HL-60 (cell line): Measurements from ENCODE around the gene RRP15.

ENCODE experiments used
- DNase-seq, 2 experiments: peaks; one replicate each; pipeline ENCODE4 v3.0.0-alpha.2; 2010 to 2020; ENCODE audit warnings: low read depth in 1 of 2, low spot score in 1 of 2
- H3K27ac ChIP-seq: fragments of 250-450 bp; sonication (Bioruptor Pico); replicated peaks from 2 replicates; pipeline ENCODE4 v1.5.1; 2020; ENCODE audit warnings: mild to moderate bottlenecking, moderate library complexity
- H3K27me3 ChIP-seq: fragments of 250-450 bp; sonication (Bioruptor Pico); 2 replicates; pipeline ENCODE4 v1.5.1; 2021; ENCODE audit warnings: mild to moderate bottlenecking, moderate library complexity; ENCODE audit not compliant: insufficient read depth, poor library complexity, severe bottlenecking
- H3K4me3 ChIP-seq: replicated peaks from 2 replicates; pipeline ENCODE4 v1.5.1; 2011; ENCODE audit warnings: mild to moderate bottlenecking, control low read depth, low read length; ENCODE audit not compliant: insufficient read depth
- GABPA ChIP-seq: IDR thresholded peaks from 2 replicates; pipeline ENCODE4 v1.6.1; 2012; ENCODE audit warnings: low read depth
- POLR2AphosphoS5 ChIP-seq: IDR thresholded peaks from 2 replicates; pipeline ENCODE4 v1.6.1; 2012; ENCODE audit warnings: low read depth
- SPI1 ChIP-seq: IDR thresholded peaks from 2 replicates; pipeline ENCODE4 v1.6.1; 2012; ENCODE audit warnings: low read depth, mild to moderate bottlenecking, borderline replicate concordance
- TF ChIP-seq, protein P1 (sequence below): IDR thresholded peaks from one replicate; pipeline ENCODE4 v1.5.1; 2011; ENCODE audit warnings: low read length, control low read depth, inconsistent platforms; ENCODE audit not compliant: insufficient read depth
- TF ChIP-seq, protein P2 (sequence below): IDR thresholded peaks from 2 replicates; pipeline ENCODE4 v1.6.1; 2012; ENCODE audit warnings: low read depth; ENCODE audit not compliant: insufficient replicate concordance

Gene RRP15

DNA sequence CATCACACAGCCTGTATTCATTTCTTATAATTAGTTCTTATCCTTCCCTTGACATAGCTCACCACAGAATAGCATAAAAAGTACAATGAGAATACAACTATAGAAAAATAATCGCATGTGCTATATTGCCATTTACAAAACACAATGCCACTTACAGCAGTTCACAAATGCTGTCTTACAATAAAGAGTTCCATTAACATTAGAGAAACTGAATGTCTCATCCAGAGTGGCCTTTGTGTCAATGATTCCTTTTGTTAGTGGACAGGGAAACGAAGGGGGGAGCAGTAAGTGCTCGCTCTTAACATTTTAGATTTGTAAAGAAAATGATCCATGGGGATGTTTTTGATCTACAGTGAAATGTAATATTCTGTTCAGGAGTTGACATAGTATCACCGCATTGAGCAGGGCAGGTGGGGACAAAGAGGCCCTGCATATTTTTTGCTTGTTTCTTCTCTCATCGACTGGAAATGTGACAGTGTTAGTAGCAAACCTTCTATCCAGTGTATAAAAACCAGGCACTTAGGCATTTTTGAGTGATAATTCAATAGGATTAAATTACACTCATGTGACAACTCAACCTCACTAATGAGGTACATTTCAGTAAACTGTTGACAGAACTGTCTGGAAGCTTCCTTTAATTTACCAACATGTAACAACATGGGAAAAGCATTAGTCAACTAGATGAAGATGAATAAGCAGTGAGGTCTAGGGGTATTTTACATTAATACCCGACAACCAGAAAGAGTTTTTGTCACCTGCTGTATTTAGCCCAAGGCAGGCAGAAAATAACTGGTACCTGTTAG is 35.6 kb upstream of the RRP15 start:
- DNase-seq: no peak
- TF ChIP-seq, protein P1, sequence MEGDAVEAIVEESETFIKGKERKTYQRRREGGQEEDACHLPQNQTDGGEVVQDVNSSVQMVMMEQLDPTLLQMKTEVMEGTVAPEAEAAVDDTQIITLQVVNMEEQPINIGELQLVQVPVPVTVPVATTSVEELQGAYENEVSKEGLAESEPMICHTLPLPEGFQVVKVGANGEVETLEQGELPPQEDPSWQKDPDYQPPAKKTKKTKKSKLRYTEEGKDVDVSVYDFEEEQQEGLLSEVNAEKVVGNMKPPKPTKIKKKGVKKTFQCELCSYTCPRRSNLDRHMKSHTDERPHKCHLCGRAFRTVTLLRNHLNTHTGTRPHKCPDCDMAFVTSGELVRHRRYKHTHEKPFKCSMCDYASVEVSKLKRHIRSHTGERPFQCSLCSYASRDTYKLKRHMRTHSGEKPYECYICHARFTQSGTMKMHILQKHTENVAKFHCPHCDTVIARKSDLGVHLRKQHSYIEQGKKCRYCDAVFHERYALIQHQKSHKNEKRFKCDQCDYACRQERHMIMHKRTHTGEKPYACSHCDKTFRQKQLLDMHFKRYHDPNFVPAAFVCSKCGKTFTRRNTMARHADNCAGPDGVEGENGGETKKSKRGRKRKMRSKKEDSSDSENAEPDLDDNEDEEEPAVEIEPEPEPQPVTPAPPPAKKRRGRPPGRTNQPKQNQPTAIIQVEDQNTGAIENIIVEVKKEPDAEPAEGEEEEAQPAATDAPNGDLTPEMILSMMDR: no peak
- TF ChIP-seq GABPA (no peak), SPI1 (no peak), POLR2AphosphoS5 (no peak)
- TF ChIP-seq, protein P2, sequence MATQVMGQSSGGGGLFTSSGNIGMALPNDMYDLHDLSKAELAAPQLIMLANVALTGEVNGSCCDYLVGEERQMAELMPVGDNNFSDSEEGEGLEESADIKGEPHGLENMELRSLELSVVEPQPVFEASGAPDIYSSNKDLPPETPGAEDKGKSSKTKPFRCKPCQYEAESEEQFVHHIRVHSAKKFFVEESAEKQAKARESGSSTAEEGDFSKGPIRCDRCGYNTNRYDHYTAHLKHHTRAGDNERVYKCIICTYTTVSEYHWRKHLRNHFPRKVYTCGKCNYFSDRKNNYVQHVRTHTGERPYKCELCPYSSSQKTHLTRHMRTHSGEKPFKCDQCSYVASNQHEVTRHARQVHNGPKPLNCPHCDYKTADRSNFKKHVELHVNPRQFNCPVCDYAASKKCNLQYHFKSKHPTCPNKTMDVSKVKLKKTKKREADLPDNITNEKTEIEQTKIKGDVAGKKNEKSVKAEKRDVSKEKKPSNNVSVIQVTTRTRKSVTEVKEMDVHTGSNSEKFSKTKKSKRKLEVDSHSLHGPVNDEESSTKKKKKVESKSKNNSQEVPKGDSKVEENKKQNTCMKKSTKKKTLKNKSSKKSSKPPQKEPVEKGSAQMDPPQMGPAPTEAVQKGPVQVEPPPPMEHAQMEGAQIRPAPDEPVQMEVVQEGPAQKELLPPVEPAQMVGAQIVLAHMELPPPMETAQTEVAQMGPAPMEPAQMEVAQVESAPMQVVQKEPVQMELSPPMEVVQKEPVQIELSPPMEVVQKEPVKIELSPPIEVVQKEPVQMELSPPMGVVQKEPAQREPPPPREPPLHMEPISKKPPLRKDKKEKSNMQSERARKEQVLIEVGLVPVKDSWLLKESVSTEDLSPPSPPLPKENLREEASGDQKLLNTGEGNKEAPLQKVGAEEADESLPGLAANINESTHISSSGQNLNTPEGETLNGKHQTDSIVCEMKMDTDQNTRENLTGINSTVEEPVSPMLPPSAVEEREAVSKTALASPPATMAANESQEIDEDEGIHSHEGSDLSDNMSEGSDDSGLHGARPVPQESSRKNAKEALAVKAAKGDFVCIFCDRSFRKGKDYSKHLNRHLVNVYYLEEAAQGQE: no peak
- Histone ChIP-seq H3K4me3 (no peak overlapping the region), H3K27me3 (no peaks in the 10 kb centered on the region), H3K27ac (no peak overlapping the region)

DNA sequence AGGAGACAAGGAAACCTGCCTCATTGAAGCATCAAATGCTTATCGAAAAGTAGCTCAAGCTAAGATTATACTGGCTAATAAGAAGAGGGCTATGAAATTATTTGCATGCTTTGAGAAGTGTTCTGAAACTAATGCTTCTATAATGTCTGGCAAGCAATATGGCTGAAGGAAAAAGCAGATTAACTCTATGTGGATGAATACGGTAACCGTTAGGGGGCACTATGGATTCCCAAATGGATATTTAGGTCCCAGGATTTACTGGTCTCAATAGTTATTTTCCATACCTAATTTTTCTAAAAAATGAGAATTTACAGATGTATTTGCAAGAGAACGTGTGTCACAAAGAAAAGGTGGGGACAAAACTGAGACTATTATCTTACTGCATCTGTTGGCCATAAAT is 34.6 kb upstream of the RRP15 start:
- no peak for DNase-seq
- TF ChIP-seq, protein P2: no peak
- TF ChIP-seq SPI1 (no peak), POLR2AphosphoS5 (no peak), GABPA (no peak)
- TF ChIP-seq, protein P1: no peak
- no peak overlapping the region for H3K4me3 ChIP-seq
- no peak overlapping the region for H3K27ac ChIP-seq
- no peaks in the 10 kb centered on the region for H3K27me3 ChIP-seq

DNA sequence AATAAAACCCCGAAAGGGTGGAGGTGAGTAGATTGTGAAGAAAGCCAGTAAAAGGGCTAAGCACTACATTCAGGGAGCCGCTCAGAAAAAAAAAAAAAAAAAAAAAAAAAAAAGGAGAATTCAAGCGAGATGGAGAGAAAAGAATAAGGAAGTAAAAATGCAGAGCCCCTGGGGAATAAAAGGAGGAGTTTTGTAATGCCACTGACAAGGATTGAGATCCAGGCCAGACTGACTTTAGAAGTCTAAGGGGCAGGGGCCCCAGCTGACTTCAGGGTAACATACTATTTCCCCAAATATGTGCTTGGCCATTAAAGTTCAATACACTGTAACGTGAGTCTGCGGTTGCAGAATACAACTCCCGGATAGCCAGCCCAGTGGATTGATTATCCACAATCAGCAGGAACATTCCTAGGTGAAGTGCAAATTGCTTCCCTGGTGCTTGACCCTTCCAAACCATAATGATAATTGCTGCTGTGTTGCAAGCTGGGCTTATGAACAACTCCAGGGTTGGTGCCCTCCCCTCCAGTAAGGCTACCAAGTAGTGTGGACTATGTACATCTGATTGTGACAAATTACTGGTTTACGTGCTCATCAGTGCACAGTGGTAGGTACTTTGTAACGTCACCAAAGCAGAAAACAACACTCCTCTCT is 30.7 kb upstream of the RRP15 start:
- no peak overlapping the region for H3K27ac ChIP-seq
- TF ChIP-seq, protein P1: no peak
- no peak for TF ChIP-seq GABPA
- TF ChIP-seq SPI1: no peak
- TF ChIP-seq, protein P2: no peak
- no peak for TF ChIP-seq POLR2AphosphoS5
- peaks cover 3% of the 10 kb centered on the region for H3K27me3 ChIP-seq
- peak in 1 of 2 experiments; percentile 58 for DNase-seq
- no peak overlapping the region for H3K4me3 ChIP-seq
